Measurements from ENCODE around the gene ASNSD1.

The ASNSD1 gene

DNA sequence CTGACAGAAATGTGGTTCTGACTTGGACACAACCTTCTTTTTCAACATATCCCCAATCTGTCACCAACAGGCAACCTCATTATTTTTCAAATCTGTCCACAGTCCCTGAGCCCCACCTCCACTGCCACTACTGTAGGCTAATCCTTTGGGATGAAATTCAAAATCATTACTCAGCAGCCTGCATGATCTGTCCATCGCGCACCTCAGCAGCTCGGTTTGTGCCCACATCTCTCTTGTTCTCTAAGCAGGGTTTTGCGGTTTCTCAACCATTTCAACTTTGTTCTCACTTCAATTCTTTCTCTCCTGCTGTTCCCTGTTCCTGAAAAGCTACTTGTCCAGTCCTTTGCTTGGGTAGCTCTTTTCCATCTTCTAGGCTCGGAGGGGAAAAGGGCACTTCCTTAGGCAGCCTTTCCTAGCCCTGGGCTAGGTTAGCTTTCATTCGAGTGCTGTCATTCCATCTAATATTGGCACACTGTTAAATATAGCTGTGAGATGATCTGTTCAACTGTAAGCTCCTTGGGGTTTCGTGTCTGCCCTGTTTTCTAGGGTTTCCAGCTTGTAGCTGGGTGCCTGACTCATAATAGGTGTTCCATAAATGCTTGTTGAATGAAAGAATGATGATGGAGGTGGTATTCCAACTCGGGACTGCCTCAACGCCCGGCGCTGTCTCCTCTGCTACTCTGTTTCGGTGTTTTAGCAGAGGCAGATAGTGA, 12.6 kb downstream of the ASNSD1 start:
- Histone ChIP-seq H3K9me3 (no peaks in the 10 kb centered on the region), H3K36me3 (peaks cover 6 to 30% (median 13%) of the 10 kb centered on the region in 3 donors), H3K27me3 (no peaks in the 10 kb centered on the region), H3K27ac (peak overlapping the region; percentile 96 to 97), H3K4me3 (peak overlapping the region; percentile 65), H3K4me1 (peaks cover 0 to 22% (median 3%) of the 10 kb centered on the region in 4 donors)
- intact Hi-C loops (cut with DNase I; ENCODE audit: low total_unique reads): no loop called here
- no peak for DNase-seq
- TF ChIP-seq, protein P1, sequence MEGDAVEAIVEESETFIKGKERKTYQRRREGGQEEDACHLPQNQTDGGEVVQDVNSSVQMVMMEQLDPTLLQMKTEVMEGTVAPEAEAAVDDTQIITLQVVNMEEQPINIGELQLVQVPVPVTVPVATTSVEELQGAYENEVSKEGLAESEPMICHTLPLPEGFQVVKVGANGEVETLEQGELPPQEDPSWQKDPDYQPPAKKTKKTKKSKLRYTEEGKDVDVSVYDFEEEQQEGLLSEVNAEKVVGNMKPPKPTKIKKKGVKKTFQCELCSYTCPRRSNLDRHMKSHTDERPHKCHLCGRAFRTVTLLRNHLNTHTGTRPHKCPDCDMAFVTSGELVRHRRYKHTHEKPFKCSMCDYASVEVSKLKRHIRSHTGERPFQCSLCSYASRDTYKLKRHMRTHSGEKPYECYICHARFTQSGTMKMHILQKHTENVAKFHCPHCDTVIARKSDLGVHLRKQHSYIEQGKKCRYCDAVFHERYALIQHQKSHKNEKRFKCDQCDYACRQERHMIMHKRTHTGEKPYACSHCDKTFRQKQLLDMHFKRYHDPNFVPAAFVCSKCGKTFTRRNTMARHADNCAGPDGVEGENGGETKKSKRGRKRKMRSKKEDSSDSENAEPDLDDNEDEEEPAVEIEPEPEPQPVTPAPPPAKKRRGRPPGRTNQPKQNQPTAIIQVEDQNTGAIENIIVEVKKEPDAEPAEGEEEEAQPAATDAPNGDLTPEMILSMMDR (IDR thresholded peaks at IDR 0.05): no peak

DNA sequence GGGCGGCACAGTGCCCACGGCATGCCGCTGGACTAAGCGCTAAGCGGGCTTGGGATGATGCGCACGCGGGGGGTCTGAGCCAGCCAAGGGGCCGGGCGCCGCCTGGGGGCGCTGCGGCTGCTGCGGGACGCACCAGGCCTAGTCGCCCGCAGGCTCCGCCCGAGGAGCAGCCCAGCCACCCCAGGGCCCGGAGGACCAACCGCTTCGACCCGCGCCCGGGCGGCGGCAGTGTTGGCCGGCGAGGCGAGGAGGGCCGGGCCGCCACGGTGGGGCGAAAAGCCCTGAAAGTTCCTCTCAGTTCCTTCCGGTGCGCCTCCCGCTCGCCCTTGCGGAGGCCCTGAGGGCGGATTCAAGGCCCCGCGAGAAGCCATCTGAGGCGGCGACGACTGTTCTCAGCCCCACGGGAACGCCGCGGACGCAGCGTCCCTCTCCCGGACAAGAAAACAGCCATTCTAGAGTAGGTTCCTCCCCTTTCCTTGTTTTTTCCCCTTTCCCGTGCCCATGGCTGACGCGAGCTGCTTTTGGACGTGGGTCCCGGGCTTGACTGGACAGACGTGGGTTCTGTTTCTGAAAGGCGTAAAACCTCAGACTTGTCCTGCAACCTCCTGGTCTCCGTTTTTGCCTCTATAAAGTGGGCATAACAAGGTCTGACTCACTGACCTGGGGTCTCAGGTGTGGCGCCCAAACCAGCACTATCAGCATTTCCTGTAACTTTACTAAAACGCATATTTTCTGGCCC, 13.3 kb downstream of the ASNSD1 start, which contains the start of gene ANKAR:
Gene ANKAR (plus strand): TSS at position 297 of the 739 bp plus-strand sequence. CDS start 1,821 bp downstream, outside the sequence.
- DNase-seq: peak; percentile 89 to 95
- peak within 1 kb of the TSS; percentile 65 for H3K4me3 ChIP-seq
- TF ChIP-seq, protein P1 (IDR thresholded peaks at IDR 0.05): peak; percentile 82 to 85
- peaks cover 6 to 27% (median 10%) of the 10 kb centered on the region in 3 donors for H3K36me3 ChIP-seq
- intact Hi-C loops (cut with DNase I; ENCODE audit: low total_unique reads): no loop called here
- H3K4me1 ChIP-seq: peaks cover 0 to 22% (median 3%) of the 10 kb centered on the region in 4 donors
- H3K27ac ChIP-seq: peak within 1 kb of the TSS; percentile 96 to 97
- no peaks in the 10 kb centered on the region for H3K27me3 ChIP-seq
- H3K9me3 ChIP-seq: no peaks in the 10 kb centered on the region

DNA sequence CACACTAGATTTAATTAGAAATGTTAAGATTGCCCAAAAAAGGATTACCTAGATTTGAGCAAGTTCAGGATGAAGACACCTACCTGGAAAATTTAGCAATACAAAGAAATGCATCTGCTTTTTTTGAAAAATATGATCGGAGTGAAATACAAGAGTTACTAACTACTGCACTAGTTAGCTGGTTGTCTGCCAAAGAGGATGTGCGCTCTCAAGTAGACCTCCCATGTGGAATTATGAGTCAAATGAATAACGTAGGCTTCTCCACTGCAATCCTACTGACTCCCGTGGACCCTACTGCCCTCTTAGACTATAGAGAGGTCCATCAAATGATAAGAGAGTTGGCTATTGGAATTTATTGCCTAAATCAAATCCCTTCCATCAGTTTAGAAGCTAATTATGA, 15.2 kb downstream of the ASNSD1 start:
- Histone ChIP-seq H3K27me3 (no peaks in the 10 kb centered on the region), H3K36me3 (peaks cover 0 to 9% (median under 1%) of the 10 kb centered on the region in 3 donors), H3K4me3 (no peak overlapping the region), H3K4me1 (peaks cover 0 to 22% (median 3%) of the 10 kb centered on the region in 4 donors), H3K9me3 (no peaks in the 10 kb centered on the region), H3K27ac (no peak overlapping the region)
- intact Hi-C loops (cut with DNase I; ENCODE audit: low total_unique reads): no loop called here
- no peak for DNase-seq
- TF ChIP-seq, protein P1 (IDR thresholded peaks at IDR 0.05): no peak

GRCh38 chr2:189679226-189679625, 18.0 kb downstream of the ASNSD1 start:
- intact Hi-C loops (cut with DNase I; ENCODE audit: low total_unique reads): no loop called here
- H3K4me1 ChIP-seq: peaks cover 0 to 12% (median 0%) of the 10 kb centered on the region in 4 donors
- TF ChIP-seq, protein P1 (IDR thresholded peaks at IDR 0.05): no peak
- no peaks in the 10 kb centered on the region for H3K9me3 ChIP-seq
- no peak overlapping the region for H3K27ac ChIP-seq
- H3K27me3 ChIP-seq: no peaks in the 10 kb centered on the region
- H3K4me3 ChIP-seq: no peak overlapping the region
- no peaks in the 10 kb centered on the region for H3K36me3 ChIP-seq
- DNase-seq: no peak

DNA sequence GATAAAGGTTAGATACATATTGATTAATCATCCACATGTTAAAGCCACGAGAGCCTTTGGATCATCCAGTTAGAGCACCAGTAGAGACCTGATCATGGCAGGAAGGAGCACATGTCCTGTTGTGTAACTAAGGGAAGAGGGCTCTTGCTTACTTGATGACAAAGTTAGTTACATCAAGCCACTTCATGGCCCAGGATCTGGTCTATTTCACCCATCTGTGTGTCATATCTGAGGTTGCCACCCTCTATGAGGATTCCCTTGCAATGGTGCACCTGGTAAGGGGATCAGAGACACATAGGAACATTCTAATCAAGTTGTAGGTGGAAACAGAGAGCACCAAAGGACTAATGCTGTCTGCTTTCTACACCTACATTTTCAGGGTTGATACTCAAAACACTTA, 19.9 kb downstream of the ASNSD1 start:
- H3K27me3 ChIP-seq: no peaks in the 10 kb centered on the region
- intact Hi-C loops (cut with DNase I; ENCODE audit: low total_unique reads): no loop called here

More for the DNA sequence above, 19.9 kb downstream of the ASNSD1 start:
- no peak overlapping the region for H3K4me3 ChIP-seq
- TF ChIP-seq, protein P1 (IDR thresholded peaks at IDR 0.05): no peak
- no peak overlapping the region for H3K27ac ChIP-seq
- DNase-seq: no peak
- no peaks in the 10 kb centered on the region for H3K36me3 ChIP-seq
- H3K4me1 ChIP-seq: peaks cover 0 to 10% (median 4%) of the 10 kb centered on the region in 4 donors
- H3K9me3 ChIP-seq: no peaks in the 10 kb centered on the region
